ENCODE measurements around the gene R3HDM4.

R3HDM4 gene

DNA sequence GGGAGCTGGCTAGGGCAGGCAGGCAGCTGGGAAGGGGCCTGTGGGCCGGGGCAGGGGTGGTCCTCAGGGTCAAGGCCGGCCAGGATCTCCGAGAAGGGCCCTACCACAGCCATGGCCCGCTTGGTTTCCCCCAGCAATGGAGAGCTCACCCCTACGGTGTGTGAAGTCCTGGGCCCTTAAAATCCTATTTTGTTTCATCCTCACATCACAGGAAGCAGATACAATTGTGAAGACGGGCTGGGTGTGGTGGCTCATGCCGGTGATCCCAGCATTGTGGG is 11.0 kb downstream of the R3HDM4 start:
- H3K4me3 ChIP-seq (ENCODE audit: low read depth, low read length), result no peak overlapping the region
- TF ChIP-seq, protein P1, sequence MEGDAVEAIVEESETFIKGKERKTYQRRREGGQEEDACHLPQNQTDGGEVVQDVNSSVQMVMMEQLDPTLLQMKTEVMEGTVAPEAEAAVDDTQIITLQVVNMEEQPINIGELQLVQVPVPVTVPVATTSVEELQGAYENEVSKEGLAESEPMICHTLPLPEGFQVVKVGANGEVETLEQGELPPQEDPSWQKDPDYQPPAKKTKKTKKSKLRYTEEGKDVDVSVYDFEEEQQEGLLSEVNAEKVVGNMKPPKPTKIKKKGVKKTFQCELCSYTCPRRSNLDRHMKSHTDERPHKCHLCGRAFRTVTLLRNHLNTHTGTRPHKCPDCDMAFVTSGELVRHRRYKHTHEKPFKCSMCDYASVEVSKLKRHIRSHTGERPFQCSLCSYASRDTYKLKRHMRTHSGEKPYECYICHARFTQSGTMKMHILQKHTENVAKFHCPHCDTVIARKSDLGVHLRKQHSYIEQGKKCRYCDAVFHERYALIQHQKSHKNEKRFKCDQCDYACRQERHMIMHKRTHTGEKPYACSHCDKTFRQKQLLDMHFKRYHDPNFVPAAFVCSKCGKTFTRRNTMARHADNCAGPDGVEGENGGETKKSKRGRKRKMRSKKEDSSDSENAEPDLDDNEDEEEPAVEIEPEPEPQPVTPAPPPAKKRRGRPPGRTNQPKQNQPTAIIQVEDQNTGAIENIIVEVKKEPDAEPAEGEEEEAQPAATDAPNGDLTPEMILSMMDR (IDR thresholded peaks at IDR 0.05; ENCODE audit: control insufficient read depth, extremely low read depth, insufficient read depth), result no peak
- no peak for DNase-seq (ENCODE audit: low read depth)

DNA sequence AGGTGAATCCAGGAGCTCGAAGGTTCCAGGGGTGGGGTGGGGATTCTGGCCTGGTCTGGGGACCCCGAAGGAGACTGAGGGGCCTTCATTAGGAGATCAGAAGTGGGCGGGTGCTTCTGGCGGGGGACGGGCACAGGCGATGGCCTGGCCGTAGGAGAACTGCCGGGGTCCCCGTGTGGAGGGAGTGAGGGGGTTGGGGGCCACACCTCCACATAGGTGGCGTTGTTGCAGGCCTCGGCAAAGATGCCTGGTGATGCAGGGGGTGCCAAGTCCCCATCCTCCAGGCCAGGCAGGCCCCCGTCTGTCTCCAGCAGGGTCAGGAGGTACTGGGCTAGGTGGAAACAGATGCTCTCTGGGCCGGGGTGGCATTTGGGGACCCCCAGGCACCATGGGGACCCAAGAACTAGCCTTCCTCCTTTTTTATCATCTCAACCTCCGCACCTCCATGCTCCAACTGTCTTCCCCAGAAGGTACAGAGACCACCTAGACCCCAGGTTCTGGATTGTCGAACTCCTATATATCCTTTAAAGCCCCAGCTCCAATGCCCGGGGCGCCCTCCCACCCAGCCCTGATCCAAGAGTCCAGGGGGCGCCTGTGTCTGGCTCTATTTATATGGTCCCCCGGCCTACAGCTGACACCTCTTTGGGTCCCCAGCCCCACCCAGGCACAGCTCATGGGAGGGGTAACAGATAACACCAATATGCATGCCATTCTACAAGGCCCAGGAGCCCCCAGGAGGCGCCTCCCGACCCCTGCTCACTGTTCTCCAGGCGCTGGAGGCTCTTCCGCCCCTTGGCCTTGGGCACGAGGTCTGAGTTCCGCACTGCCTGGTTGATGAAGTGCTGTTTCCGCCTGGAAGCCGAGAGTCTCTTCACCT is 11.6 kb downstream of the R3HDM4 start:
- DNase-seq (ENCODE audit: low read depth), result no peak
- TF ChIP-seq, protein P1 (IDR thresholded peaks at IDR 0.05; ENCODE audit: control insufficient read depth, extremely low read depth, insufficient read depth), result no peak
- no peak overlapping the region for H3K4me3 ChIP-seq (ENCODE audit: low read depth, low read length)

- DNase-seq (ENCODE audit: low read depth), result no peak
- H3K4me3 ChIP-seq (ENCODE audit: low read depth, low read length), result no peak overlapping the region
- TF ChIP-seq, protein P1 (IDR thresholded peaks at IDR 0.05; ENCODE audit: control insufficient read depth, extremely low read depth, insufficient read depth), result no peak
Observed at GRCh38 chr19:900302-901111, 12.5 kb downstream of the R3HDM4 start.

DNA sequence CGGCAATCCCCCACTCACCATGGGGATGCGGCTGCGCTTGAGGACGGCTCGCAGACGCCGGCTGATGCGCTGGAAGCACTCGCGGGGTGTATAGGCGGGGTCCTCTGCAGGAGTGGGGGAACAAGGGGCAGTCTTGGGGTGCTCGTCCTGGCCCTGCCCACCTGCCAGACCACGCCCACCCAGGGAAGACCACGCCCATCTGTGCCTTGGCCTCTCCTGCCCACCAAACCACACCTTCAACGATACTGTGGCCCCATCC is 13.0 kb downstream of the R3HDM4 start:
- TF ChIP-seq, protein P1 (IDR thresholded peaks at IDR 0.05; ENCODE audit: control insufficient read depth, extremely low read depth, insufficient read depth), result no peak
- no peak overlapping the region for H3K4me3 ChIP-seq (ENCODE audit: low read depth, low read length)
- no peak for DNase-seq (ENCODE audit: low read depth)

DNA sequence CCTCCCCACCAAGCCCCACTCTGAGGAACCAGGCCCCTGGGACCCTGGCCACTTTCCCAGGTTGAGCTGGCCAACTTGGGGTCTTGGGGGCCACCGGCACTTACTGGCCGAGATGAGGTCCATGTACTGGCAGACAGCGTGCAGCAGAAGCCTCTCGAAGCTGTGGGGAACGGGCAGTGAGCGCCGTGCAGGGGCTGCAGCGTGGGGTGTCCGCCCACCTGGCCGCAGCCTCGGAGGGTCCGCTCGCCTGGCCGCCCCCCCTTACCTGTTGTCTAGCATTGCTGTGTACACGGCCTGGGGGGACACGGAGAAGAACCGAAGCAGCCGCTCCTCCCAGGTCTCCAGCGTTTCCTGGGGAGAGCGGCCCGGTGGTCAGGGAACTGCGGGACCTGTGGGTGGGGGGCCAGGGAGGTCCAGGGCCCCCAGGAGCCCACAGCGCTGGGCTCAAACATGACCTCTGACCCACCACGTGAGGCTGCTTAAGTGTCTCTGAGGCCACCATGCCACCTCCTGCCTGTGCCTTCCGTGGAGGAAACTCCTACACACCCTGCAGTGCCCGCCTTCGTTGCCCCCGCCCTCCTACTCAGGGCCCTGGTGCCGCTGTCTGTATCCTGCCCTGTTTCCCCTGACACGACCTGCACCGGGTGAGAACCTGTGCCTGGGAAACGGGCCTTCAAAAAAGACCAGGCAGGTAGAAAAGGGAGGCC is 13.5 kb downstream of the R3HDM4 start:
- TF ChIP-seq, protein P1 (IDR thresholded peaks at IDR 0.05; ENCODE audit: control insufficient read depth, extremely low read depth, insufficient read depth), result no peak

DNA sequence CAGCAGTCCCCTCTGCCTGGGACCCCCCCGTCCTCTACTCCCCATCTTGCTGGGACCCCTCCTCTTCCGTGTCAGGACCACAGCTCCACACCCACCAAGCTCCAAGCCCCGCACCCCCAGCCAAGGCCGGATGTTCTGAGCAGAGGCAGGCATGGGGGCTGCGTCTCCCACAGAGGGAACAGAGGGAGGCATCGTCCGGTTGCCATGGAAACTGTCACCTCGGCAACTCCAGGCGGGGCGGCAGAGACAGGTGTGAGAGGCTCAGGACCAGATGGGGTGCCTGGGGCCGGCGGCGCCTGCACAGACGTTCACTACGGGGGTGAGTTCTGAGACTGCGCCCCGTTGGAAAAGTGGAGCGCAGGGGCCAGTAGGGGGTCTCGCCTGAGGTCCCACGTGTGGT is 14.4 kb downstream of the R3HDM4 start:
- DNase-seq (ENCODE audit: low read depth), result no peak
- no peak overlapping the region for H3K4me3 ChIP-seq (ENCODE audit: low read depth, low read length)
- TF ChIP-seq, protein P1 (IDR thresholded peaks at IDR 0.05; ENCODE audit: control insufficient read depth, extremely low read depth, insufficient read depth), result no peak

More for the DNA sequence above, 13.5 kb downstream of the R3HDM4 start:
- DNase-seq (ENCODE audit: low read depth), result no peak
- no peak overlapping the region for H3K4me3 ChIP-seq (ENCODE audit: low read depth, low read length)
